Neuronal stem cell (in vitro differentiated cells): Measurements from ENCODE around the gene GBX1.

Experiments used
- DNase-seq: peaks from one replicate; pipeline ENCODE4 v3.0.0-alpha.2; 2013; ENCODE audit warnings: low spot score
- H2AFZ ChIP-seq: one replicate; pipeline ENCODE4 v1.6.1; 2013; ENCODE audit warnings: mild to moderate bottlenecking, low read length, inconsistent platforms
- H2AK5ac ChIP-seq: 2 replicates; pipeline ENCODE4 v1.6.1; 2013; ENCODE audit warnings: low read depth, mild to moderate bottlenecking, inconsistent platforms, low read length, moderate library complexity, mixed read lengths
- H2BK120ac ChIP-seq: 2 replicates; pipeline ENCODE4 v1.6.1; 2013; ENCODE audit warnings: low read depth, mild to moderate bottlenecking, inconsistent platforms, low read length, moderate library complexity, mixed read lengths
- H2BK12ac ChIP-seq: one replicate; pipeline ENCODE4 v1.6.1; 2013; ENCODE audit warnings: low read length, inconsistent platforms
- H2BK15ac ChIP-seq: 2 replicates; pipeline ENCODE4 v1.6.1; 2013; ENCODE audit warnings: mild to moderate bottlenecking, low read length, inconsistent platforms, mixed read lengths
- H2BK5ac ChIP-seq: one replicate; pipeline ENCODE4 v1.6.1; 2013; ENCODE audit warnings: inconsistent platforms, mild to moderate bottlenecking, low read length, moderate library complexity
- H3K14ac ChIP-seq: one replicate; pipeline ENCODE4 v1.6.1; 2013; ENCODE audit warnings: low read length, inconsistent platforms
- H3K18ac ChIP-seq: 2 replicates; pipeline ENCODE4 v1.6.1; 2013; ENCODE audit warnings: low read length, inconsistent platforms
- H3K23ac ChIP-seq: 2 replicates; pipeline ENCODE4 v1.6.1; 2013; ENCODE audit warnings: low read depth, mild to moderate bottlenecking, mixed read lengths, low read length, inconsistent platforms; ENCODE audit not compliant: poor library complexity
- H3K27ac ChIP-seq: replicated peaks from 3 replicates; pipeline ENCODE4 v1.5.1; 2013; ENCODE audit warnings: low read length, inconsistent platforms
- H3K27me3 ChIP-seq, 3 experiments: 2 replicates each; pipeline ENCODE4 v1.6.1; 2013; ENCODE audit warnings: low read length in 3 of 3, mild to moderate bottlenecking in 2 of 3, inconsistent platforms in 1 of 3, low read depth in 1 of 3, mixed read lengths in 1 of 3, moderate library complexity in 1 of 3; ENCODE audit not compliant: control insufficient read depth in 3 of 3, insufficient read depth in 3 of 3
- H3K36me3 ChIP-seq, 2 donors: replicated peaks in 1 of 2; 2 replicates each; pipeline ENCODE4 v1.6.1; 2013; ENCODE audit warnings: low read length in 2 of 2; ENCODE audit not compliant: control insufficient read depth in 2 of 2, insufficient read depth in 2 of 2
- H3K4ac ChIP-seq: 2 replicates; pipeline ENCODE4 v1.6.1; 2013; ENCODE audit warnings: inconsistent platforms, mild to moderate bottlenecking, low read length, moderate library complexity
- H3K4me1 ChIP-seq, 2 donors: 1 replicate in 1 of 2; 2 replicates in 1 of 2; pipeline ENCODE4 v1.6.1; 2013; ENCODE audit warnings: low read length in 2 of 2, low read depth in 1 of 2; ENCODE audit not compliant: control insufficient read depth in 2 of 2, insufficient read depth in 1 of 2
- H3K4me2 ChIP-seq: one replicate; pipeline ENCODE4 v1.6.1; 2013; ENCODE audit warnings: mild to moderate bottlenecking, low read length, inconsistent platforms; ENCODE audit not compliant: insufficient read depth, poor library complexity, severe bottlenecking
- H3K4me3 ChIP-seq, 2 donors: 2 replicates each; pipeline ENCODE4 v1.5.1; 2013; ENCODE audit warnings: low read length in 2 of 2, mild to moderate bottlenecking in 2 of 2, inconsistent platforms in 1 of 2, moderate library complexity in 1 of 2
- H3K79me1 ChIP-seq: one replicate; pipeline ENCODE4 v1.6.1; 2013; ENCODE audit warnings: low read depth, mild to moderate bottlenecking, inconsistent platforms, low read length, moderate library complexity
- H3K9ac ChIP-seq: one replicate; pipeline ENCODE4 v1.6.1; 2013; ENCODE audit warnings: mild to moderate bottlenecking, low read depth, low read length, inconsistent platforms; ENCODE audit not compliant: poor library complexity
- H3K9me3 ChIP-seq, 2 donors: replicated peaks in 1 of 2; 2 replicates each; pipeline versions ENCODE3 to v1.6.1; 2013; ENCODE audit warnings: low read length in 2 of 2, mild to moderate bottlenecking in 2 of 2, inconsistent platforms in 1 of 2, low read depth in 1 of 2, mixed read lengths in 1 of 2, moderate library complexity in 1 of 2; ENCODE audit not compliant: control insufficient read depth in 2 of 2, insufficient read depth in 1 of 2
- H4K8ac ChIP-seq: one replicate; pipeline ENCODE4 v1.6.1; 2013; ENCODE audit warnings: low read depth, mild to moderate bottlenecking, inconsistent platforms, low read length, moderate library complexity
- H4K91ac ChIP-seq: one replicate; pipeline ENCODE4 v1.6.1; 2013; ENCODE audit warnings: low read length, low read depth, mild to moderate bottlenecking, inconsistent platforms; ENCODE audit not compliant: poor library complexity
- WGBS, 2 donors: extraction: QIAGEN DNeasy Blood & Tissue Kit; methylation state at CpG; one replicate each; pipeline ENCODE4 v1.1.7; 2013; ENCODE audit warnings: missing lambda C conversion rate in 2 of 2, mixed read lengths in 1 of 2; ENCODE audit not compliant: insufficient read length in 2 of 2, insufficient replicate concordance in 1 of 2; ENCODE audit errors: extremely low coverage in 2 of 2; 5-methylcytosine and 5-hydroxymethylcytosine counted together

GBX1 gene

GRCh38 chr7:151113344-151114150, 53.9 kb downstream of the GBX1 start:
- Histone ChIP-seq H3K4me3 (no peak overlapping the region), H3K27ac (peak overlapping the region; percentile 77)

GRCh38 chr7:151110941-151111645, 56.4 kb downstream of the GBX1 start:
- H3K36me3 ChIP-seq: peaks cover 2 to 5% of the 10 kb centered on the region in 2 donors
- DNase-seq: peak; percentile 63
- no peak overlapping the region for H2BK5ac ChIP-seq

More at GRCh38 chr7:151113344-151114150, 53.9 kb downstream of the GBX1 start:
- H3K23ac ChIP-seq: no peak overlapping the region
- H2BK15ac ChIP-seq: no peak overlapping the region
- H3K4me1 ChIP-seq: peaks cover 11 to 22% of the 10 kb centered on the region in 2 donors
- no peak overlapping the region for H2AFZ ChIP-seq
- H3K4me2 ChIP-seq: no peak overlapping the region
- H3K79me1 ChIP-seq: peaks cover 24% of the 10 kb centered on the region
- no peak overlapping the region for H3K9ac ChIP-seq
- no peak overlapping the region for H4K91ac ChIP-seq
- H3K9me3 ChIP-seq: no peaks in the 10 kb centered on the region
- peaks cover 11 to 17% of the 10 kb centered on the region in 2 donors for H3K36me3 ChIP-seq
- H3K14ac ChIP-seq: no peak overlapping the region
- H4K8ac ChIP-seq: no peak overlapping the region
- H2AK5ac ChIP-seq: peak overlapping the region; percentile 86
- H2BK120ac ChIP-seq: peak overlapping the region; percentile 11
- no peak overlapping the region for H2BK12ac ChIP-seq
- peak; percentile 58 for DNase-seq
- H2BK5ac ChIP-seq: no peak overlapping the region
- H3K18ac ChIP-seq: peak overlapping the region; percentile 41
- no peak overlapping the region for H3K4ac ChIP-seq
- no CpG with 5 or more reads among the region's 13 CpGs for WGBS, 2 donors
- H3K27me3 ChIP-seq: peaks cover 0 to 3% (median 0%) of the 10 kb centered on the region in 3 experiments

GRCh38 chr7:151110236-151110940, 57.1 kb downstream of the GBX1 start:
- Histone ChIP-seq H3K14ac (no peak overlapping the region), H3K4me2 (no peak overlapping the region), H3K36me3 (peaks cover 2 to 7% of the 10 kb centered on the region in 2 donors), H4K91ac (no peak overlapping the region), H3K9me3 (no peaks in the 10 kb centered on the region), H3K4me3 (no peak overlapping the region), H3K4ac (no peak overlapping the region), H4K8ac (no peak overlapping the region), H3K79me1 (peaks cover 6% of the 10 kb centered on the region), H2AK5ac (no peak overlapping the region), H2BK5ac (no peak overlapping the region), H2AFZ (no peak overlapping the region), H3K23ac (no peak overlapping the region), H3K27ac (no peak overlapping the region), H3K27me3 (no peaks in the 10 kb centered on the region), H2BK120ac (no peak overlapping the region), H2BK12ac (no peak overlapping the region), H3K9ac (no peak overlapping the region), H3K4me1 (peaks cover 11 to 17% of the 10 kb centered on the region in 2 donors), H3K18ac (no peak overlapping the region), H2BK15ac (no peak overlapping the region)
- WGBS, 2 donors: no CpG with 5 or more reads among the region's 11 CpGs
- no peak for DNase-seq

More at GRCh38 chr7:151110941-151111645, 56.4 kb downstream of the GBX1 start:
- Histone ChIP-seq H3K27ac (no peak overlapping the region), H3K4me3 (peak overlapping the region in 1 of 2 donors; percentile 38), H3K4me1 (peaks cover 11 to 21% of the 10 kb centered on the region in 2 donors), H2AFZ (no peak overlapping the region), H3K9me3 (no peaks in the 10 kb centered on the region), H3K79me1 (peaks cover 10% of the 10 kb centered on the region), H4K91ac (no peak overlapping the region), H2AK5ac (peak overlapping the region; percentile 66), H3K9ac (no peak overlapping the region), H3K23ac (peak overlapping the region; percentile 45), H3K4ac (no peak overlapping the region), H2BK120ac (no peak overlapping the region), H3K4me2 (no peak overlapping the region), H3K27me3 (peaks cover 0 to 3% (median 0%) of the 10 kb centered on the region in 3 experiments), H2BK12ac (no peak overlapping the region), H4K8ac (no peak overlapping the region), H3K18ac (no peak overlapping the region), H2BK15ac (no peak overlapping the region), H3K14ac (no peak overlapping the region)
- no CpG with 5 or more reads among the region's 20 CpGs for WGBS, 2 donors
